WTC11 (cell line): ENCODE measurements around the gene NEO1. TPM values are rescaled to one million over a fixed set of nuclear protein-coding genes. Genes with fewer than 3 reads are reported as not detected.
A peak's percentile ranks its signal among the peaks of the same experiment; 100 is the strongest.

Experiments
- ATAC-seq: fragments of 200-7000 bp; cut with Tn5 transposase; 2 replicates; pipeline ENCODE4 v1.10.0; 2021; ENCODE audit warnings: mild to moderate bottlenecking, moderate library complexity
- CTCF ChIA-PET: fragments of 300-600 bp; sonication (Branson Sonifier 250); formaldehyde crosslinking; loops from one replicate; lab custom pipeline; 2021; ENCODE audit warnings: antibody characterized with exemption; lab: Charles Lee
- POLR2A ChIA-PET: fragments of 350-600 bp; sonication (Branson Sonifier 250); formaldehyde crosslinking; loops from one replicate; lab custom pipeline; 2021; ENCODE audit warnings: antibody characterized with exemption; lab: Charles Lee
- DNase-seq: peaks from one replicate; pipeline ENCODE4 v3.0.0; 2021; ENCODE audit warnings: low spot score
- H3K27ac Mint-ChIP-seq: 2 replicates; pipeline ENCODE4 v1.8.0; 2021; ENCODE audit warnings: mixed read lengths
- H3K27me3 Mint-ChIP-seq: 2 replicates; pipeline ENCODE4 v1.8.0; 2021; ENCODE audit warnings: low read depth, mild to moderate bottlenecking, moderate library complexity, mixed read lengths
- H3K36me3 Mint-ChIP-seq: 2 replicates; pipeline ENCODE4 v1.8.0; 2021; ENCODE audit warnings: mixed read lengths
- H3K4me1 Mint-ChIP-seq: 2 replicates; pipeline ENCODE4 v1.8.0; 2022; ENCODE audit warnings: mixed read lengths
- H3K4me3 Mint-ChIP-seq: 2 replicates; pipeline ENCODE4 v1.8.0; 2021; ENCODE audit warnings: mild to moderate bottlenecking, moderate library complexity, mixed read lengths
- H3K9me3 Mint-ChIP-seq: 2 replicates; pipeline ENCODE4 v1.8.0; 2021; ENCODE audit warnings: mixed read lengths
- CREB1 ChIP-seq: sonication (generic); formaldehyde crosslinking; IDR thresholded peaks from 2 replicates; pipeline ENCODE4 v1.8.0; 2023; ENCODE audit warnings: mild to moderate bottlenecking, missing genetic modification reagents
- GABPB1 ChIP-seq: sonication (generic); formaldehyde crosslinking; IDR thresholded peaks from 2 replicates; pipeline ENCODE4 v1.8.1; 2023; ENCODE audit warnings: mild to moderate bottlenecking, missing genetic modification reagents
- GRHL2 ChIP-seq: fragments of 250-450 bp; sonication (Bioruptor Pico); IDR thresholded peaks from 2 replicates; pipeline ENCODE4 v1.8.0; 2022; ENCODE audit warnings: mild to moderate bottlenecking, moderate library complexity; ENCODE audit not compliant: insufficient replicate concordance, severe bottlenecking
- KAT7 ChIP-seq: sonication (generic); formaldehyde crosslinking; IDR thresholded peaks from 2 replicates; pipeline ENCODE4 v1.8.1; 2023; ENCODE audit warnings: missing genetic modification reagents, mild to moderate bottlenecking, borderline replicate concordance
- USF1 ChIP-seq: sonication (generic); formaldehyde crosslinking; IDR thresholded peaks from 2 replicates; pipeline ENCODE4 v1.8.0; 2022; ENCODE audit warnings: mild to moderate bottlenecking, missing genetic modification reagents
- ZNF423 ChIP-seq: fragments of 250-450 bp; sonication (Bioruptor Pico); IDR thresholded peaks from 2 replicates; pipeline ENCODE4 v2.1.2; 2022; ENCODE audit warnings: mild to moderate bottlenecking, moderate library complexity
- total RNA-seq: library from RNA; stranded (reverse); gene quantifications from 3 replicates; pipeline ENCODE4 v1.2.3, GENCODE V29; 2021
- TF ChIP-seq, protein P1 (sequence below): fragments of 250-450 bp; sonication (Bioruptor Pico); conservative IDR thresholded peaks from 2 replicates; pipeline ENCODE4 v1.9.0; 2021; ENCODE audit warnings: mild to moderate bottlenecking
- TF ChIP-seq, protein P2 (sequence below): fragments of 200-600 bp; IDR thresholded peaks from 2 replicates; pipeline ENCODE4 v1.8.0; 2022; ENCODE audit warnings: antibody characterized with exemption
- TF ChIP-seq, protein P3 (sequence below): sonication (generic); formaldehyde crosslinking; IDR thresholded peaks from 2 replicates; pipeline ENCODE4 v1.8.1; 2023; ENCODE audit warnings: mild to moderate bottlenecking, moderate library complexity, missing genetic modification reagents

The NEO1 gene
- total RNA-seq, 1 experiment from 2014 or later = 37.1 TPM

DNA sequence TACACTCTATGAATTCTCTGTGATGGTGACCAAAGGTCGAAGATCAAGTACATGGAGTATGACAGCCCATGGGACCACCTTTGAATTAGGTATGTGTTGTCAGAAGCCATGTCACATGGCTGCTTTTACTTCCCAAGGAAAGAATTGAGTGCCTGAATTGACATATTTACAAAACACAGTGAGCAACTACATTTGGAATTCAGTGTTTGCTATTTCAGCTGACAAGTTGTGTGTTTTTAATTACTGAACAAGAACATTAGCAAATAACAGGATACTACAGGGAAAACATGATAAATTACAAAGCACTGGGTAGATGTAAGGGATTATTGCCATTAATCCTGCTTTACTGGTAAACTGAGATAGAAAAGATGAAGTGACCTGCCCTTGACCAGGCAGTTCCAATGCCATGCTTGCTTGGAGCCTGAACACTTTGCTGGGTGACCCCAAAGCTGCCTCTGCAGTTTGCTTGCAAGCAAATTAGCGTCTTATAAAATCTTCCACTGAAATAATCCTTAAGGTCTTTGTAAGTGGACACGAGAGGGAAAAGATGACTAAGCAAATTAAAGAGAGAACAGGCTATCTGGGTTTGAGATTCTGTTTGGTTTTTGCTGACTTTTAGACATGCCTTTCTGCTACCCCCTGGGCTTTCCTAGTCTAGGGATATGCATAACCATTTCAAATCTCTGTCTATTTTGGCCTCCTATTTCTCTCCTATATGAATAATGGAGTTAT is 218.3 kb downstream of the NEO1 start (continued):
- TF ChIP-seq, protein P1, sequence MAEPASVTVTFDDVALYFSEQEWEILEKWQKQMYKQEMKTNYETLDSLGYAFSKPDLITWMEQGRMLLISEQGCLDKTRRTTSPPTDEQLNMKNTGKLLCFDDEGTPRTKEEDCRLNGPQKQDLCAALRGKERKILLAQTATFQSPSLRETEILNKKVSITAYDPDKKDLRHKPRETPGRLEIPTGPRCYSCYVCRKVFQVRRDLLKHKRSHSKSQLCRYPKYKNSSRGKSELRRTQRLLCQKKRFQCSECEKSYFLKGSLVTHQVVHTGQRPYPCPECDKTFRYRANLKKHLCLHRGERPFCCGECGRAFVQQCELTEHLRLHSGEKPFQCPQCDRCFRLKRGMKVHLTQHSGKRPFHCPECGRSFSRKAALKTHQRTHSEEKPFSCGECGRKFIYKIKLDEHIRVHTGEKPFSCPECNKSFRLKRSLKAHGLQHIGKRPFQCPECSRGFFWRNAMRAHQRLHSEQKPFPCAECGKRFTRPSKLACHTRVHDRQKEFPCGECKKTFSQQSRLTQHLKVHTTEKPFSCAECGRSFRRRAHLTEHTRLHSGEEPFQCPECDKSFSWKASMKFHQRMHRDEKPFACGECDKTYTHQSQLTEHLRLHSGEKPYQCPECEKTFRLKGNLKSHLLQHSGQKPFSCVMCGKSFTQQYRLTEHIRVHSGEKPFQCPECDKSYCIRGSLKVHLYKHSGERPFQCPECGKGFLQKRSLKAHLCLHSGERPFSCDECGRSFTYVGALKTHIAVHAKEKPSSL = no peak
- no peak for TF ChIP-seq CREB1 (CRISPR knock-in tag)
- no peak for TF ChIP-seq KAT7 (CRISPR knock-in tag)
- no peak for TF ChIP-seq ZNF423
- TF ChIP-seq GRHL2 (CRISPR knock-in tag) = no peak

DNA sequence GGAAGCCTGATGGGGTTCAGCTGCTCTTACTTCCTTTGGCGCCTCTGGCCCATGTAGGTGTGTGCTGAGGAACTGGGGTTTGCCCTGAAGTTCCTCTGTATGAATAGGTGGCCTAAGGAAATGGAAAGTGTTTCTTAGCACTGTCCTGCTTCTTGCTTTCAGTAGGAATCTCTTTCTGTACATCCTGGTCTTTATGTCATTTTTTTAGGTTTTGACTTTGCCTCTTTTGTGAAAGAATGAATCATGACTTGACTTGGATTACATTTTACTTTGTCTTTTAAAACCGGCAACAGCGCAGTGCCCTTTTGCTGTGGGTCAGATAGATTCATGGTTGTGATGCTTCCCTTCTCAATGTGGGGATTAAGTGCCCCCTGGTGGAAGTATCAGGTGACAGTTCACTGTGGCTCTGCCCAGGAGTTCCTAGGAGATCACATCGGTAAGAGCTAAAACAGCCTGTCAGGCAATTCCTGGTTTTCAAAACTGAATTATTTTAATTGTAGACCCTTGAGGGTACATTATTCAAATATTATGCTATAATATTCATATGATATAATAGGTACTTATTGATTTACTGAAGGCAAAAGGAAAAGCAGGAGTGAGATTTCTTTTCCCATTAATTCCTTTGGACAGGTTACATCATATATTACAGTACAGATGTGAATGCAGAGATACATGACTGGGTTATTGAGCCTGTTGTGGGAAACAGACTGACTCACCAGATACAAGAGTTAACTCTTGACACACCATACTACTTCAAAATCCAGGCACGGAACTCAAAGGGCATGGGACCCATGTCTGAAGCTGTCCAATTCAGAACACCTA is 221.1 kb downstream of the NEO1 start:
- Mint-ChIP-seq H3K36me3 (peaks cover 8% of the 10 kb centered on the region), H3K27ac (no peak overlapping the region), H3K4me1 (peaks cover 3% of the 10 kb centered on the region; the same call in 1 of the 2 replicates), H3K9me3 (no peaks in the 10 kb centered on the region)
- POLR2A ChIA-PET = no interaction called here
- TF ChIP-seq, protein P2, sequence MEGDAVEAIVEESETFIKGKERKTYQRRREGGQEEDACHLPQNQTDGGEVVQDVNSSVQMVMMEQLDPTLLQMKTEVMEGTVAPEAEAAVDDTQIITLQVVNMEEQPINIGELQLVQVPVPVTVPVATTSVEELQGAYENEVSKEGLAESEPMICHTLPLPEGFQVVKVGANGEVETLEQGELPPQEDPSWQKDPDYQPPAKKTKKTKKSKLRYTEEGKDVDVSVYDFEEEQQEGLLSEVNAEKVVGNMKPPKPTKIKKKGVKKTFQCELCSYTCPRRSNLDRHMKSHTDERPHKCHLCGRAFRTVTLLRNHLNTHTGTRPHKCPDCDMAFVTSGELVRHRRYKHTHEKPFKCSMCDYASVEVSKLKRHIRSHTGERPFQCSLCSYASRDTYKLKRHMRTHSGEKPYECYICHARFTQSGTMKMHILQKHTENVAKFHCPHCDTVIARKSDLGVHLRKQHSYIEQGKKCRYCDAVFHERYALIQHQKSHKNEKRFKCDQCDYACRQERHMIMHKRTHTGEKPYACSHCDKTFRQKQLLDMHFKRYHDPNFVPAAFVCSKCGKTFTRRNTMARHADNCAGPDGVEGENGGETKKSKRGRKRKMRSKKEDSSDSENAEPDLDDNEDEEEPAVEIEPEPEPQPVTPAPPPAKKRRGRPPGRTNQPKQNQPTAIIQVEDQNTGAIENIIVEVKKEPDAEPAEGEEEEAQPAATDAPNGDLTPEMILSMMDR = peak; percentile 44; the same call in 1 of the 2 replicates
- TF ChIP-seq USF1 (CRISPR knock-in tag) = no peak
- TF ChIP-seq, all 79 proteins: peak for 1
- ATAC-seq (peak; percentile 97), DNase-seq (peak; percentile 66)
- no peak overlapping the region for H3K4me3 Mint-ChIP-seq
- no peaks in the 10 kb centered on the region for H3K27me3 Mint-ChIP-seq
- CTCF ChIA-PET = interaction anchor here (0.5 to 8.1 kb wide), 29 partner anchors 8 to 552 kb away, joined by 3 to 55 read pairs (median 3); no protein-coding TSS in a partner anchor

DNA sequence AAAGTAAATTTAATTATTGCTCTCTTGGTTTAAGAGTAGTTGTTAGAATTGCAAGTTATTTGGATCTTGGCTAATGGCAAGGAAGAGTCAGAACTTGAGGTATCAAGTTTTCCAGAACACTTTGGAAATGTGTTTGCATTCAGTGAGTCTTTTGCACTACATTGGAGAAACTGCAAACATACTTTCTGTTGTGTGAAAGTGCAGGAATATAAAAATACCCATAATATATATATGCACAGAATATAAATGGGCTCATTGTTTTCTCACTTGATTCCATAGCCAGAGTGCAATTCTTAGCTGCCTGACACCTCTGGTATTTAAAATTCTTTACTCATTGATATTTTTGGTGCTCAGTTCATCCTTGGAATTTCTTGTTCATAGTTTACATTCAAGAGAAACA is 223.6 kb downstream of the NEO1 start:
- H3K4me3 Mint-ChIP-seq = no peak overlapping the region
- TF ChIP-seq, protein P3, sequence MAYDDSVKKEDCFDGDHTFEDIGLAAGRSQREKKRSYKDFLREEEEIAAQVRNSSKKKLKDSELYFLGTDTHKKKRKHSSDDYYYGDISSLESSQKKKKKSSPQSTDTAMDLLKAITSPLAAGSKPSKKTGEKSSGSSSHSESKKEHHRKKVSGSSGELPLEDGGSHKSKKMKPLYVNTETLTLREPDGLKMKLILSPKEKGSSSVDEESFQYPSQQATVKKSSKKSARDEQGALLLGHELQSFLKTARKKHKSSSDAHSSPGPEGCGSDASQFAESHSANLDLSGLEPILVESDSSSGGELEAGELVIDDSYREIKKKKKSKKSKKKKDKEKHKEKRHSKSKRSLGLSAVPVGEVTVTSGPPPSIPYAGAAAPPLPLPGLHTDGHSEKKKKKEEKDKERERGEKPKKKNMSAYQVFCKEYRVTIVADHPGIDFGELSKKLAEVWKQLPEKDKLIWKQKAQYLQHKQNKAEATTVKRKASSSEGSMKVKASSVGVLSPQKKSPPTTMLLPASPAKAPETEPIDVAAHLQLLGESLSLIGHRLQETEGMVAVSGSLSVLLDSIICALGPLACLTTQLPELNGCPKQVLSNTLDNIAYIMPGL = no peak
- TF ChIP-seq GABPB1 = no peak
- ATAC-seq (no peak), DNase-seq (no peak)
- CTCF ChIA-PET = interaction anchor here (0.9 to 8.1 kb wide), 3 partner anchors 12 to 429 kb away, joined by 3 to 55 read pairs (median 3); no protein-coding TSS in a partner anchor
- H3K27ac Mint-ChIP-seq = no peak overlapping the region
- peaks cover 3% of the 10 kb centered on the region; the same call in 1 of the 2 replicates for H3K4me1 Mint-ChIP-seq
- H3K9me3 Mint-ChIP-seq = no peaks in the 10 kb centered on the region
- H3K27me3 Mint-ChIP-seq = no peaks in the 10 kb centered on the region
- no peaks in the 10 kb centered on the region for H3K36me3 Mint-ChIP-seq
- POLR2A ChIA-PET = no interaction called here
